HL-60 (cell line): ENCODE data around the gene BLM.

ENCODE experiments used
- POLR2AphosphoS5 ChIP-seq: IDR thresholded peaks from 2 replicates; pipeline ENCODE4 v1.6.1; 2012; ENCODE audit warnings: low read depth
- TF ChIP-seq, protein P1 (sequence below): IDR thresholded peaks from one replicate; pipeline ENCODE4 v1.5.1; 2011; ENCODE audit warnings: low read length, control low read depth, inconsistent platforms; ENCODE audit not compliant: insufficient read depth

DNA sequence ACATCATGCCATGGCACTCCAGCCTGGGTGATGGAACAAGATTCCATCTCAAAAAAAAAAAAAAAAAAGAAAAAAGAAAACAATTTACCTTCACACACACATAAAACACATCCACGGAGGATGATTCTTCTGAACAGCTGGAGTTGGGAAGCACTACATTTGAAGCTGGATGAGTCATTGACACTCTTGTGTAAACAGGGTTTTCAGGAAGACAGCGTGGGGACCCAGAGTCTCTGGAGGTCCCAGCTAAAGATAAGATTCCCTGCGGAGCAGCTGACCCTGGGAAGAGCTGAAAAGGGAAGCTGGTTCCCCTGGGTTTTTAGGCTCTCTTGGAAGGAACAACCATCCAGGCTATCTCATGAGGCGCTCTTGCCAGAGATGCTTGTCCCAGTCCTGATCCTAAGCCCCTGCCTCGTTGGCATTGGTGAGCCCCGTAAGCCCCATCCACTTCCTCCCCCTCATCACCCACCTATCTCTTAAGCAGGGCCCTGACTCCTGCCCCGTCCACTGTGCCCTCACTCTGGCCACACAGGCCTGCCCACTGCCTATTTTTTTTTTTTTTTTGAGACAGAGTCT, 119.2 kb downstream of the BLM start:
- TF ChIP-seq, protein P1, sequence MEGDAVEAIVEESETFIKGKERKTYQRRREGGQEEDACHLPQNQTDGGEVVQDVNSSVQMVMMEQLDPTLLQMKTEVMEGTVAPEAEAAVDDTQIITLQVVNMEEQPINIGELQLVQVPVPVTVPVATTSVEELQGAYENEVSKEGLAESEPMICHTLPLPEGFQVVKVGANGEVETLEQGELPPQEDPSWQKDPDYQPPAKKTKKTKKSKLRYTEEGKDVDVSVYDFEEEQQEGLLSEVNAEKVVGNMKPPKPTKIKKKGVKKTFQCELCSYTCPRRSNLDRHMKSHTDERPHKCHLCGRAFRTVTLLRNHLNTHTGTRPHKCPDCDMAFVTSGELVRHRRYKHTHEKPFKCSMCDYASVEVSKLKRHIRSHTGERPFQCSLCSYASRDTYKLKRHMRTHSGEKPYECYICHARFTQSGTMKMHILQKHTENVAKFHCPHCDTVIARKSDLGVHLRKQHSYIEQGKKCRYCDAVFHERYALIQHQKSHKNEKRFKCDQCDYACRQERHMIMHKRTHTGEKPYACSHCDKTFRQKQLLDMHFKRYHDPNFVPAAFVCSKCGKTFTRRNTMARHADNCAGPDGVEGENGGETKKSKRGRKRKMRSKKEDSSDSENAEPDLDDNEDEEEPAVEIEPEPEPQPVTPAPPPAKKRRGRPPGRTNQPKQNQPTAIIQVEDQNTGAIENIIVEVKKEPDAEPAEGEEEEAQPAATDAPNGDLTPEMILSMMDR = no peak
- TF ChIP-seq POLR2AphosphoS5 = no peak
